Ammon's horn (tissue), 1 donor: Measurements from ENCODE around the gene RESP18.
"Not testable (repeated sequence)": the region's sequence is repeated elsewhere in the genome, so short reads cannot be mapped to it uniquely, and the experiment has no call there.

Experiments used
- DNase-seq: peaks from one replicate; pipeline ENCODE4 v3.0.0-alpha.2; 2016; ENCODE audit warnings: low spot score

The RESP18 gene

GRCh38 chr2:219291910-219292490 lies 40.5 kb downstream of the RESP18 start:
- DNase-seq, result no peak

GRCh38 chr2:219291394-219291793 lies 41.1 kb downstream of the RESP18 start:
- DNase-seq, result no peak

GRCh38 chr2:219290381-219291171 lies 42.0 kb downstream of the RESP18 start:
- DNase-seq, result no peak

- DNase-seq, result peak; percentile 93
Observed at GRCh38 chr2:219289537-219290361, 42.8 kb downstream of the RESP18 start.

GRCh38 chr2:219289195-219289536 lies 43.4 kb downstream of the RESP18 start:
- DNase-seq, result no peak

- DNase-seq, result no peak
Observed at GRCh38 chr2:219287580-219288265, 44.8 kb downstream of the RESP18 start.

GRCh38 chr2:219287116-219287440 lies 45.5 kb downstream of the RESP18 start:
- DNase-seq, result not testable (repeated sequence)

GRCh38 chr2:219286436-219287115 lies 46.0 kb downstream of the RESP18 start:
- DNase-seq, result peak; percentile 70

GRCh38 chr2:219285894-219286425 lies 46.6 kb downstream of the RESP18 start:
- DNase-seq, result peak; percentile 76

GRCh38 chr2:219285373-219285735 lies 47.2 kb downstream of the RESP18 start:
- DNase-seq, result no peak

GRCh38 chr2:219284501-219285372 lies 47.8 kb downstream of the RESP18 start:
- no peak for DNase-seq

GRCh38 chr2:219282943-219283581 lies 49.5 kb downstream of the RESP18 start:
- DNase-seq, result no peak

GRCh38 chr2:219282375-219282774 lies 50.2 kb downstream of the RESP18 start:
- peak; percentile 92 for DNase-seq

GRCh38 chr2:219281588-219281987 lies 51.0 kb downstream of the RESP18 start:
- DNase-seq, result no peak

- DNase-seq, result no peak
Observed at GRCh38 chr2:219280651-219281050, 51.9 kb downstream of the RESP18 start.

- DNase-seq, result no peak
Observed at GRCh38 chr2:219279916-219280516, 52.5 kb downstream of the RESP18 start.

- peak; percentile 98 for DNase-seq
Observed at GRCh38 chr2:219279151-219279915, 53.2 kb downstream of the RESP18 start, which contains the start of gene DNAJB2. Gene DNAJB2, plus strand, starts transcription at chr2:219279366. Its CDS starts 468 bp downstream, at chr2:219279834.

- DNase-seq, result no peak
Observed at GRCh38 chr2:219278655-219279150, 53.8 kb downstream of the RESP18 start.
